ENCODE measurements around the gene ADRM1.

Gene ADRM1

GRCh38 chr20:62326959-62327725, 24.3 kb downstream of the ADRM1 start:
- no peak for DNase-seq

- no peak for DNase-seq
These were observed 25.1 kb downstream of the ADRM1 start for GRCh38 chr20:62327726-62328495.

- no peak for DNase-seq
These were observed 26.0 kb downstream of the ADRM1 start for GRCh38 chr20:62328684-62329388.

GRCh38 chr20:62329389-62330377, 26.9 kb downstream of the ADRM1 start:
- no peak for DNase-seq

- no peak for DNase-seq
These were observed 27.9 kb downstream of the ADRM1 start for GRCh38 chr20:62330576-62331317.

- DNase-seq, result no peak
These were observed 28.6 kb downstream of the ADRM1 start for GRCh38 chr20:62331347-62331746.

- no peak for DNase-seq
These were observed 29.6 kb downstream of the ADRM1 start for GRCh38 chr20:62332421-62332820.

- DNase-seq, result no peak
These were observed 30.4 kb downstream of the ADRM1 start for GRCh38 chr20:62332989-62333819.

GRCh38 chr20:62333820-62334595, 31.2 kb downstream of the ADRM1 start:
- no peak for DNase-seq

GRCh38 chr20:62334881-62335280, 32.1 kb downstream of the ADRM1 start:
- no peak for DNase-seq

- DNase-seq, result no peak
These were observed 32.7 kb downstream of the ADRM1 start for GRCh38 chr20:62335532-62335931.

- no peak for DNase-seq
These were observed 33.5 kb downstream of the ADRM1 start for GRCh38 chr20:62336329-62336728.

- no peak for DNase-seq
These were observed 34.2 kb downstream of the ADRM1 start for GRCh38 chr20:62336775-62337557.

GRCh38 chr20:62337558-62338293, 34.9 kb downstream of the ADRM1 start:
- DNase-seq, result no peak

GRCh38 chr20:62338294-62338620, 35.5 kb downstream of the ADRM1 start:
- no peak for DNase-seq

- DNase-seq, result no peak
These were observed 36.9 kb downstream of the ADRM1 start for GRCh38 chr20:62339647-62340062.

- no peak for DNase-seq
These were observed 40.1 kb downstream of the ADRM1 start for GRCh38 chr20:62342910-62343309.

GRCh38 chr20:62344092-62344491, 41.3 kb downstream of the ADRM1 start:
- no peak for DNase-seq

Measured in activated CD4-positive, alpha-beta T cell treated with anti-CD3 and anti-CD28 coated beads, Interleukin-10, Interleukin-2, amounts not matched to agents 100 ng/mL and 50 ng/mL, durations not matched to agents 16 hours and 8 hours (primary cell).